ENCODE data around the gene CNGB1.

- TF ChIP-seq CTCF (IDR thresholded peaks at IDR 0.05) (no peak), STAT6 (CRISPR knock-in tag; conservative IDR thresholded peaks at IDR 0.05; ENCODE audit: low read depth) (no peak), E2F5 (CRISPR knock-in tag; IDR thresholded peaks at IDR 0.05) (no peak), ATF3 (CRISPR knock-in tag; conservative IDR thresholded peaks at IDR 0.05) (no peak), ZNF512 (CRISPR knock-in tag; IDR thresholded peaks at IDR 0.05; ENCODE audit: borderline replicate concordance) (no peak), SP1 (CRISPR knock-in tag; conservative IDR thresholded peaks at IDR 0.05) (no peak), NR2C2 (CRISPR knock-in tag; IDR thresholded peaks at IDR 0.05) (no peak), ESRRA (CRISPR knock-in tag; IDR thresholded peaks at IDR 0.05; ENCODE audit: borderline replicate concordance) (no peak), NFE2L1 (CRISPR knock-in tag; IDR thresholded peaks at IDR 0.05) (no peak), NFATC4 (CRISPR knock-in tag; IDR thresholded peaks at IDR 0.05) (no peak), ETV6 (CRISPR knock-in tag; IDR thresholded peaks at IDR 0.05) (no peak), IRF2 (CRISPR knock-in tag; IDR thresholded peaks at IDR 0.05; ENCODE audit: borderline replicate concordance, low read depth) (no peak), NR3C1 (CRISPR knock-in tag; conservative IDR thresholded peaks at IDR 0.05; ENCODE audit: low read depth) (no peak), ZBTB43 (CRISPR knock-in tag; IDR thresholded peaks at IDR 0.05) (no peak)
Observed at GRCh38 chr16:57845115-57845514, 125.8 kb downstream of the CNGB1 start.

Data from WTC11 (cell line).